Gastroesophageal sphincter (tissue), 3 donors: ENCODE results near the gene PROB1.

Experiments
- POLR2A ChIP-seq, 2 donors: fragments of 450-650 bp; IDR thresholded peaks; one replicate each; pipeline ENCODE4 v1.6.1; 2017; ENCODE audit warnings: antibody characterized with exemption in 2 of 2, mild to moderate bottlenecking in 2 of 2, moderate library complexity in 1 of 2
- POLR2AphosphoS5 ChIP-seq: sonication (generic); formaldehyde crosslinking; IDR thresholded peaks from one replicate; pipeline ENCODE4 v1.6.1; 2017; ENCODE audit warnings: antibody characterized with exemption
- TF ChIP-seq, protein P1 (sequence below), 4 experiments: fragments of 200-600 bp in 2 of 4; fragments of 450-650 bp in 2 of 4; sonication (generic) in 1 of 4; IDR thresholded peaks; one replicate each; pipeline ENCODE4 v1.5.1; 2017 to 2019; ENCODE audit warnings: antibody characterized with exemption in 4 of 4, mild to moderate bottlenecking in 2 of 4, moderate library complexity in 2 of 4

DNA sequence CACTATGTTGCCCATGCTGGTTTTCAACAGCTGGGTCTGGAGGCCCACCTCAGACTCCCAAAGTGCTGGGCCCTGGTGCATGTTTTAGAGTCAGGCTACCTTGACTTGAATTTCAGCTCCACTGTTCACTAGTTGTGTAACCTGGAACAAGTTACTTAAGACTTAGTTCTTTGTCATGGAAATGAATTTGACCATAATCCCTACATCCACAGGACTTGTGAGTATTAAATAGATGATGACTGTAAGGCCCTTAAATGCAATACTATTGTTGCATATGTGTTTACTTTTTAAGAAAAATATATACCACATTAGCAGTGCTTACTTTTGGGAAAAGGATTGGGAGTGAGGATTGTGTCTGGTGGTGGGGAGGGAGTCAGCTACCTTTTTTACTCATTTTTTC is 36.8 kb downstream of the PROB1 start:
- TF ChIP-seq, protein P1, sequence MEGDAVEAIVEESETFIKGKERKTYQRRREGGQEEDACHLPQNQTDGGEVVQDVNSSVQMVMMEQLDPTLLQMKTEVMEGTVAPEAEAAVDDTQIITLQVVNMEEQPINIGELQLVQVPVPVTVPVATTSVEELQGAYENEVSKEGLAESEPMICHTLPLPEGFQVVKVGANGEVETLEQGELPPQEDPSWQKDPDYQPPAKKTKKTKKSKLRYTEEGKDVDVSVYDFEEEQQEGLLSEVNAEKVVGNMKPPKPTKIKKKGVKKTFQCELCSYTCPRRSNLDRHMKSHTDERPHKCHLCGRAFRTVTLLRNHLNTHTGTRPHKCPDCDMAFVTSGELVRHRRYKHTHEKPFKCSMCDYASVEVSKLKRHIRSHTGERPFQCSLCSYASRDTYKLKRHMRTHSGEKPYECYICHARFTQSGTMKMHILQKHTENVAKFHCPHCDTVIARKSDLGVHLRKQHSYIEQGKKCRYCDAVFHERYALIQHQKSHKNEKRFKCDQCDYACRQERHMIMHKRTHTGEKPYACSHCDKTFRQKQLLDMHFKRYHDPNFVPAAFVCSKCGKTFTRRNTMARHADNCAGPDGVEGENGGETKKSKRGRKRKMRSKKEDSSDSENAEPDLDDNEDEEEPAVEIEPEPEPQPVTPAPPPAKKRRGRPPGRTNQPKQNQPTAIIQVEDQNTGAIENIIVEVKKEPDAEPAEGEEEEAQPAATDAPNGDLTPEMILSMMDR (IDR thresholded peaks at IDR 0.05) = no peak
- TF ChIP-seq POLR2AphosphoS5 (no peak), POLR2A (IDR thresholded peaks at IDR 0.05) (no peak)
